ENCODE measurements around the gene SH3D21. TPM values are rescaled to one million over a fixed set of nuclear protein-coding genes. Genes with fewer than 3 reads are reported as not detected.

SH3D21 gene
- total RNA-seq, 4 donors from 2014 or later: 10.7 to 25.1 (median 16.9) TPM

DNA sequence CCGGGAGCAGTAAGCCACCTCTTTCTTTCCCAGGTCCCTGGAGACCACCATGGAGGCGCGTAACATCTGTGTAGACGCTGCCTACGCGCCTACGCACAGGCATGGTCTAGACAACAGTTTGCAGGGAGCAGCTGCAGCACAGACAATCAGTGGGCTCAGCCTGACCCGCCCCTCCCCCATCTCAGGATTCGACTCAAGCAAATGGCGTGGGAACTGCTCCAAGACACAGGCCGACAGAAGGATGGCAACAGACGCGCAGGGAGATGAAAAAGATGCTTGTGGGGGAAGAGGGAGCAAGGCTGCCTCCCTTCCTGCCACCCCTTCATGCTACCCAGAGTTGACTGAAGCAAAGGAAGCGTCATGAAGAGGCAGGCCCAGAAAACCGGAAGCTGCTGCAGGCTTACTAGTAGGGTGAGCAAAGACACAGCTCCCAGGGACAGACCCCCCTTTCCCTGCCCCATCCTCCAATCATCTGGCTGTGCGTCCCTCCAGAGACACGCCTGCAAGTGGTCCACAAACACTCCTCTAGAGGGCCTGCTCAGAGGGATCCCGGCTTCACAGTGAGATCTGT is 60.0 kb downstream of the SH3D21 start:
- no peaks in the 10 kb centered on the region for H3K27me3 ChIP-seq
- H3K36me3 ChIP-seq: peaks cover 0 to 8% of the 10 kb centered on the region in 2 donors
- H3K9me3 ChIP-seq: no peaks in the 10 kb centered on the region
- H3K27ac ChIP-seq: peak overlapping the region in 2 of 3 donors; percentile 44 to 83
- TF ChIP-seq POLR2A (IDR thresholded peaks at IDR 0.05): no peak
- TF ChIP-seq, protein P1, sequence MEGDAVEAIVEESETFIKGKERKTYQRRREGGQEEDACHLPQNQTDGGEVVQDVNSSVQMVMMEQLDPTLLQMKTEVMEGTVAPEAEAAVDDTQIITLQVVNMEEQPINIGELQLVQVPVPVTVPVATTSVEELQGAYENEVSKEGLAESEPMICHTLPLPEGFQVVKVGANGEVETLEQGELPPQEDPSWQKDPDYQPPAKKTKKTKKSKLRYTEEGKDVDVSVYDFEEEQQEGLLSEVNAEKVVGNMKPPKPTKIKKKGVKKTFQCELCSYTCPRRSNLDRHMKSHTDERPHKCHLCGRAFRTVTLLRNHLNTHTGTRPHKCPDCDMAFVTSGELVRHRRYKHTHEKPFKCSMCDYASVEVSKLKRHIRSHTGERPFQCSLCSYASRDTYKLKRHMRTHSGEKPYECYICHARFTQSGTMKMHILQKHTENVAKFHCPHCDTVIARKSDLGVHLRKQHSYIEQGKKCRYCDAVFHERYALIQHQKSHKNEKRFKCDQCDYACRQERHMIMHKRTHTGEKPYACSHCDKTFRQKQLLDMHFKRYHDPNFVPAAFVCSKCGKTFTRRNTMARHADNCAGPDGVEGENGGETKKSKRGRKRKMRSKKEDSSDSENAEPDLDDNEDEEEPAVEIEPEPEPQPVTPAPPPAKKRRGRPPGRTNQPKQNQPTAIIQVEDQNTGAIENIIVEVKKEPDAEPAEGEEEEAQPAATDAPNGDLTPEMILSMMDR (IDR thresholded peaks at IDR 0.05): no peak
- H3K4me3 ChIP-seq (replicated peaks in 1 of 3): no peak overlapping the region
- intact Hi-C loops (cut with DNase I): no loop called here
- 60 to 74% methylated on average over 17 to 18 of the region's 18 CpGs for WGBS, 2 donors
- peaks cover 54 to 67% of the 10 kb centered on the region in 2 donors for H3K4me1 ChIP-seq
- no peak for DNase-seq

DNA sequence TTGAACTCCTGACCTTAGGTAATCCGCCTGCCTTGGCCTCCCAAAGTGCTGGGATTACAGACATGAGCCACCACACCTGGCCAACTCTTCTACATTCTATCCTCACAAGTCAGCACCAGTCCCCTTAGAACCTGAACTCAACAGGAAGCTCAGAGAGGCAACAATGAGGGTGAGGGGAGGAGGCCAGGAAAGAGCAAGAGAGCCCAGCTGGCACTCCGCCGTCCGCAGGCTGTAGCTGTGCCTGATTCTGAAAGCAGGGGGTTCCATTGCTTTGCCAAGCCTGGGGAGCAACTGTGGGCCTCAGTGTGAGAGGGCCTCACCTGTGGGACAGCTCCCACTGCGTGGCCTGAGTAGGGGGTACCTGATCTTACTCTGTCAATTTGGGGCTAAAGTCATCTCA is 60.9 kb downstream of the SH3D21 start:
- intact Hi-C loops (cut with DNase I): no loop called here
- Histone ChIP-seq H3K27me3 (no peaks in the 10 kb centered on the region), H3K36me3 (peaks cover 0 to 8% of the 10 kb centered on the region in 2 donors), H3K4me3 (replicated peaks in 1 of 3) (no peak overlapping the region), H3K27ac (peak overlapping the region; percentile 27 to 83 (median 46)), H3K4me1 (peaks cover 57 to 66% of the 10 kb centered on the region in 2 donors), H3K9me3 (no peaks in the 10 kb centered on the region)
- no peak for DNase-seq
- TF ChIP-seq, protein P1 (IDR thresholded peaks at IDR 0.05): no peak
- no peak for TF ChIP-seq POLR2A (IDR thresholded peaks at IDR 0.05)
- WGBS, 2 donors: 72 to 80% methylated on average over 4 to 5 of the region's 5 CpGs

DNA sequence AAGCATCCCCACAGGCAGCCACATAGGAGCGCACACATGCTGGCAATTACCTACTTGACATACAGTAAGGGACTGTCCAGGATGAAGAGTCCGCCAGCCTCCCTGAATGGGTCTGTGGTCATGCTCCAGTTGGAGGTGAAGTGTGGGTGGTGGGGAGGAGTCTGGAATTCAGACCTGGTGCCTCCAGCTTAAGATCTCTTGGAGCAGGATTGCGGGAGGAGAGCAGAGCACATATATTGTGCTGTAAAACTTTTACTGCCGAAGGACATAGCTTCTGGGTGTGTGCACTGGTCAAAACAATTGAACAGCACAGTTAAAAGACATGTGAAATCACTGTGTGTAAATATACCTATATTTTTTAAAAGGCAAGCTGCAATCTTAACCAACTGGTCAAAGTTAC is 61.6 kb downstream of the SH3D21 start:
- 29 to 40% methylated on average over 4 of the region's 4 CpGs for WGBS, 2 donors
- H3K27ac ChIP-seq: peak overlapping the region; percentile 29 to 83 (median 46)
- peak; percentile 78 to 81 for DNase-seq
- intact Hi-C loops (cut with DNase I): no loop called here
- no peaks in the 10 kb centered on the region for H3K9me3 ChIP-seq
- H3K27me3 ChIP-seq: no peaks in the 10 kb centered on the region
- H3K36me3 ChIP-seq: peaks cover 0 to under 1% of the 10 kb centered on the region in 2 donors
- TF ChIP-seq POLR2A (IDR thresholded peaks at IDR 0.05): no peak
- TF ChIP-seq, protein P1 (IDR thresholded peaks at IDR 0.05): no peak
- no peak overlapping the region for H3K4me3 ChIP-seq (replicated peaks in 1 of 3)
- H3K4me1 ChIP-seq: peaks cover 63 to 73% of the 10 kb centered on the region in 2 donors

DNA sequence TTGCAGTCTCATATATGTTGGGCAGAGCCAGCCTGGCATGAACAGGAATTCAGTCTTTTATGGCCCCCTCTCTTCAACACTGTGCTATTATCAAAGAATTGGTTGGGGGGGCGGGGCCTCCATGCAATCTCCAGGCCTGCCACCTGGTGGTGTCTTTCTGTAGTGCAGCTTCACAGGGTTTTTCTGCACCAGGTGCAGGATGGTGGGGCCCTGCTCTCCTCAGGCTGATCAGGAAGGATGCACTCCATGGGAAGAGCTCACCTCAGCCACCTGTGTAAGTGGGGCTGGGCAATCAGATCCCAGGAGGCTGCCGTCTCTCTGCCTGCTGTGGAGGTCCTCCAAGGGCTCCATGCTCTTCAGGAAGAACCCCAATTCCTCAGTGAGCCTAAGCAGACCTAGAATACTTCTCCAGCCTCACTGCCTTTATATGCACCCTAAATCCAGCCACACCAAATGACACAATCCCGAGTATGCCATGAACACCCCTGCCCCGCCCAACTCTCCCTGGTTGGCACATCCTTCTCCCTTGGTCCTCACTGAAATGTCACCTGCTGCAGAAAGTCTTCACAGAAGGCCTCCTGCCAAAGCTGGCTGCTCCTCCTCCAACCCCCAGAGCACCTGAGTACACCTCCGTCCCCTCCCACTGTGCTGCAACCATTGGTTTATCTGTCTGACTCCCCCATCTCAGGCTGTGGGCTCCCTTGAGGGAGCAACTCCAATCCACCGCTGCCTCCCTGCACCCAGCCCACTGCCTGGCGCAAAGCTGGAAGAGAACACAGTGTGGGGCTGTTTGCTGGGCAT is 63.1 kb downstream of the SH3D21 start:
- peak overlapping the region; percentile 29 to 91 (median 87) for H3K27ac ChIP-seq
- no peak overlapping the region for H3K4me3 ChIP-seq (replicated peaks in 1 of 3)
- TF ChIP-seq, protein P1 (IDR thresholded peaks at IDR 0.05): peak; percentile 89 to 98 (median 92)
- no peak for TF ChIP-seq POLR2A (IDR thresholded peaks at IDR 0.05)
- intact Hi-C loops (cut with DNase I): no loop called here
- no peaks in the 10 kb centered on the region for H3K9me3 ChIP-seq
- 52 to 71% methylated on average over 6 to 7 of the region's 7 CpGs for WGBS, 2 donors
- DNase-seq: peak; percentile 80 to 84
- no peaks in the 10 kb centered on the region for H3K36me3 ChIP-seq
- no peaks in the 10 kb centered on the region for H3K27me3 ChIP-seq
- peaks cover 74 to 83% of the 10 kb centered on the region in 2 donors for H3K4me1 ChIP-seq

Other genes with a start within 250 kb of the SH3D21 start
- 1 to 10 TPM in 3 of 4 donors, under 1 TPM in 1; 0.89 to 4.0 (median 1.9) TPM for gene TEKT2, start 222.3 kb upstream of the SH3D21 start, total RNA-seq
- 10 to 100 TPM; 31.8 to 50.1 (median 41.7) TPM for gene ADPRS, start 217.5 kb upstream of the SH3D21 start, total RNA-seq
- 10 to 100 TPM in 2 of 4 donors, 1 to 10 TPM in 2; 5.7 to 13.7 (median 10.1) TPM for gene COL8A2, start 181.1 kb upstream of the SH3D21 start, total RNA-seq
- 100 to 1,000 TPM; 101 to 156 (median 148) TPM for gene TRAPPC3, start 156.9 kb upstream of the SH3D21 start, total RNA-seq
- 10 to 100 TPM; 63.6 to 75.0 (median 68.7) TPM for gene MAP7D1, start 150.2 kb upstream of the SH3D21 start, total RNA-seq
- 100 to 1,000 TPM in 3 of 4 donors, 10 to 100 TPM in 1; 88.9 to 129 (median 115) TPM for gene THRAP3, start 81.9 kb upstream of the SH3D21 start, total RNA-seq
- gene EVA1B, start 17.3 kb downstream of the SH3D21 start, total RNA-seq: 10 to 100 TPM; 30.7 to 71.5 (median 52.5) TPM
- 10 to 100 TPM; 37.0 to 61.1 (median 50.9) TPM for gene STK40, start 79.6 kb downstream of the SH3D21 start, total RNA-seq
- gene LSM10, start 91.5 kb downstream of the SH3D21 start, total RNA-seq: 10 to 100 TPM; 19.1 to 52.7 (median 49.0) TPM
- 10 to 100 TPM; 15.2 to 31.9 (median 19.5) TPM for gene OSCP1, start 144.1 kb downstream of the SH3D21 start, total RNA-seq
- 10 to 100 TPM; 45.6 to 85.9 (median 56.3) TPM for gene MRPS15, start 158.0 kb downstream of the SH3D21 start, total RNA-seq
- 1 to 10 TPM; 3.5 to 7.9 (median 7.1) TPM for gene CSF3R, start 176.5 kb downstream of the SH3D21 start, total RNA-seq

All from thyroid gland (tissue), 4 donors.